PC-9 (cell line): ENCODE results near the gene LKAAEAR1. TPM values are rescaled to one million over a fixed set of nuclear protein-coding genes. Genes with fewer than 3 reads are reported as not detected.

Experiments used
- BruUV-seq: library from RNA; stranded (reverse); fragments of 400-500 nt; replicated peaks from 2 replicates; lab custom pipeline; 2021; lab: Mats Ljungman, UMichigan
- CTCF ChIA-PET: fragments of 300-600 bp; sonication (Branson Sonifier 250); formaldehyde crosslinking; loops from one replicate; lab custom pipeline; 2022; ENCODE audit warnings: antibody characterized with exemption; lab: Charles Lee
- POLR2A ChIA-PET: fragments of 300-600 bp; sonication (Branson Sonifier 250); formaldehyde crosslinking; loops from one replicate; lab custom pipeline; 2022; ENCODE audit warnings: antibody characterized with exemption; ENCODE audit not compliant: unreplicated experiment; lab: Charles Lee
- DNase-seq, 2 experiments: peaks; one replicate each; pipeline versions ENCODE4 v3.0.0 to v3.0.0-alpha.2; 2015 to 2022; ENCODE audit warnings: mixed read lengths in 1 of 2
- H2AFZ ChIP-seq: fragments of 200-600 bp; sonication (generic); 2 replicates; pipeline ENCODE4 v1.8.1; 2017; ENCODE audit warnings: antibody characterized with exemption
- H3F3A ChIP-seq: fragments of 200-600 bp; sonication (generic); 2 replicates; pipeline ENCODE4 v1.8.1; 2017; ENCODE audit warnings: antibody characterized with exemption, mild to moderate bottlenecking, low read depth; ENCODE audit not compliant: insufficient read depth
- H3K27ac ChIP-seq: fragments of 200-600 bp; sonication (generic); 2 replicates; pipeline ENCODE4 v1.6.1; 2016; ENCODE audit warnings: mixed run types
- H3K27me3 ChIP-seq: fragments of 200-600 bp; sonication (generic); 2 replicates; pipeline ENCODE4 v1.6.1; 2016; ENCODE audit warnings: low read depth, mixed run types; ENCODE audit not compliant: insufficient read depth
- H3K36me3 ChIP-seq: fragments of 200-600 bp; sonication (generic); 2 replicates; pipeline ENCODE4 v1.6.1; 2016; ENCODE audit warnings: low read depth, mixed run types
- H3K4me1 ChIP-seq: fragments of 200-600 bp; sonication (generic); replicated peaks from 2 replicates; pipeline ENCODE4 v1.6.1; 2016; ENCODE audit warnings: mixed run types; ENCODE audit not compliant: insufficient read depth
- H3K4me2 ChIP-seq: fragments of 200-600 bp; sonication (generic); 2 replicates; pipeline ENCODE4 v1.6.1; 2017; ENCODE audit warnings: mixed run types
- H3K4me3 ChIP-seq: fragments of 200-600 bp; sonication (generic); 2 replicates; pipeline ENCODE4 v1.6.1; 2016; ENCODE audit warnings: mixed run types
- H3K79me2 ChIP-seq: fragments of 200-600 bp; sonication (generic); 2 replicates; pipeline ENCODE4 v1.6.1; 2017; ENCODE audit warnings: low read depth, mixed run types
- H3K9me2 ChIP-seq: fragments of 200-600 bp; sonication (generic); 2 replicates; pipeline ENCODE4 v1.8.1; 2017; ENCODE audit warnings: mild to moderate bottlenecking; ENCODE audit not compliant: insufficient read depth
- H3K9me3 ChIP-seq: fragments of 200-600 bp; sonication (generic); 2 replicates; pipeline ENCODE4 v1.8.1; 2016; ENCODE audit warnings: low read depth; ENCODE audit not compliant: insufficient read depth
- H4K20me1 ChIP-seq: fragments of 200-600 bp; sonication (generic); 2 replicates; pipeline ENCODE4 v1.8.1; 2017; ENCODE audit not compliant: insufficient read depth
- CTCF ChIP-seq: fragments of 200-600 bp; sonication (generic); conservative IDR thresholded peaks from 2 replicates; pipeline ENCODE4 v1.6.1; 2017; ENCODE audit warnings: mixed run types, antibody characterized with exemption, mild to moderate bottlenecking, moderate library complexity
- EZH2 ChIP-seq: fragments of 200-600 bp; sonication (generic); IDR thresholded peaks from 2 replicates; pipeline ENCODE4 v1.8.0; 2017; ENCODE audit warnings: antibody characterized with exemption, low read depth
- intact Hi-C: fragments of 100-400 bp; cut with micrococcal nuclease; formaldehyde crosslinking; loops from one replicate; pipeline ENCODE4 v1.10.0; 2022; ENCODE audit not compliant: unreplicated experiment
- total RNA-seq: library from RNA; stranded (reverse); gene quantifications from 2 replicates; pipeline ENCODE4 v1.2.3, GENCODE V29; 2021

The LKAAEAR1 gene
- total RNA-seq, 1 experiment from 2014 or later = not detected

GRCh38 chr20:64069614-64070243 lies 14.5 kb downstream of the LKAAEAR1 start:
- POLR2A ChIA-PET = no interaction called here
- Histone ChIP-seq H3K4me1 (peaks cover 29% of the 10 kb centered on the region), H3K27me3 (no peaks in the 10 kb centered on the region), H3F3A (peaks cover 14% of the 10 kb centered on the region; the same call in 1 of the 2 replicates), H3K4me2 (no peak overlapping the region), H3K36me3 (no peaks in the 10 kb centered on the region), H3K27ac (no peak overlapping the region), H3K9me2 (no peaks in the 10 kb centered on the region), H2AFZ (no peak overlapping the region), H4K20me1 (peaks cover 11% of the 10 kb centered on the region), H3K4me3 (no peak overlapping the region), H3K79me2 (peaks cover 2% of the 10 kb centered on the region; the same call in 1 of the 2 replicates), H3K9me3 (no peaks in the 10 kb centered on the region)
- intact Hi-C loops = loop anchor here (10.0 kb wide), 1 partner anchor 205 kb away; the partner anchor contains the start of genes ABHD16B and TPD52L2
- BruUV-seq = no TSS peak
- CTCF ChIA-PET = interaction anchor here (0.7 to 1.6 kb wide), 3 partner anchors 13 to 31 kb away, joined by 3 to 8 read pairs (median 3); no protein-coding TSS in a partner anchor
- peak in 1 of 2 experiments; percentile 61 for DNase-seq
- peak; percentile 92 for TF ChIP-seq CTCF
- TF ChIP-seq EZH2 = no peak

GRCh38 chr20:64069209-64069613 lies 15.0 kb downstream of the LKAAEAR1 start:
- no peak for DNase-seq
- Histone ChIP-seq H3K4me1 (peaks cover 34% of the 10 kb centered on the region), H3K27ac (no peak overlapping the region), H3K9me2 (no peaks in the 10 kb centered on the region), H3K4me2 (no peak overlapping the region), H3K27me3 (no peaks in the 10 kb centered on the region), H3K36me3 (no peaks in the 10 kb centered on the region), H3K79me2 (peaks cover 8% of the 10 kb centered on the region), H4K20me1 (peaks cover 11% of the 10 kb centered on the region), H2AFZ (no peak overlapping the region), H3F3A (peaks cover 14% of the 10 kb centered on the region; the same call in 1 of the 2 replicates), H3K4me3 (no peak overlapping the region), H3K9me3 (no peaks in the 10 kb centered on the region)
- ChIA-PET CTCF (interaction anchor here (0.7 to 1.6 kb wide), 2 partner anchors 24 to 31 kb away, joined by 3 to 8 read pairs; no protein-coding TSS in a partner anchor), POLR2A (no interaction called here)
- BruUV-seq = no TSS peak
- TF ChIP-seq EZH2 (no peak), CTCF (no peak)
- intact Hi-C loops = loop anchor here (10.0 kb wide), 1 partner anchor 204 kb away; the partner anchor contains the start of genes ABHD16B and TPD52L2

GRCh38 chr20:64068386-64069208 lies 15.6 kb downstream of the LKAAEAR1 start:
- Histone ChIP-seq H3F3A (peaks cover 20% of the 10 kb centered on the region; the same call in 1 of the 2 replicates), H3K79me2 (peaks cover 14% of the 10 kb centered on the region), H3K27ac (no peak overlapping the region), H3K4me1 (peaks cover 39% of the 10 kb centered on the region), H3K27me3 (no peaks in the 10 kb centered on the region), H2AFZ (no peak overlapping the region), H3K9me2 (no peaks in the 10 kb centered on the region), H3K9me3 (no peaks in the 10 kb centered on the region), H3K4me3 (no peak overlapping the region), H3K36me3 (no peaks in the 10 kb centered on the region), H3K4me2 (no peak overlapping the region), H4K20me1 (peaks cover 11% of the 10 kb centered on the region)
- POLR2A ChIA-PET = no interaction called here
- CTCF ChIA-PET = interaction anchor here (0.7 to 1.6 kb wide), 2 partner anchors 23 to 30 kb away, joined by 3 to 8 read pairs; no protein-coding TSS in a partner anchor
- no peak for DNase-seq
- intact Hi-C loops = loop anchor here (10.0 kb wide), 1 partner anchor 204 kb away; the partner anchor contains the start of genes ABHD16B and TPD52L2
- BruUV-seq = no TSS peak
- TF ChIP-seq EZH2 (no peak), CTCF (no peak)
